Spleen (tissue), 13 donors: Measurements from ENCODE around the gene ELP2. TPM values are rescaled to one million over a fixed set of nuclear protein-coding genes. Genes with fewer than 3 reads are reported as not detected.
"Not testable (repeated sequence)": the region's sequence is repeated elsewhere in the genome, so short reads cannot be mapped to it uniquely, and the experiment has no call there.

Experiments used
- DNase-seq: peaks from one replicate; pipeline ENCODE4 v3.0.0-alpha.2; 2020
- H3K27ac ChIP-seq, 8 donors: fragments of 200-600 bp; sonication (generic) in 7 of 8; 1 replicate in 4 of 8; 2 replicates in 4 of 8; pipeline versions ENCODE4 v1.5.0 to v1.8.0; 2016 to 2021; ENCODE audit warnings: inconsistent platforms in 4 of 8, mild to moderate bottlenecking in 4 of 8, moderate library complexity in 1 of 8
- H3K27me3 ChIP-seq, 7 donors: fragments of 200-600 bp; sonication (generic) in 6 of 7; replicated peaks in 1 of 7; 1 replicate in 4 of 7; 2 replicates in 3 of 7; pipeline versions ENCODE4 v1.5.0 to v1.8.0; 2016 to 2021; ENCODE audit warnings: inconsistent platforms in 3 of 7, mild to moderate bottlenecking in 1 of 7
- H3K36me3 ChIP-seq, 6 donors: fragments of 200-600 bp; sonication (generic) in 5 of 6; 1 replicate in 4 of 6; 2 replicates in 2 of 6; pipeline versions ENCODE4 v1.5.0 to v1.8.0; 2016 to 2021; ENCODE audit warnings: inconsistent platforms in 2 of 6
- H3K4me1 ChIP-seq, 6 donors: fragments of 200-600 bp; sonication (generic) in 5 of 6; 1 replicate in 3 of 6; 2 replicates in 3 of 6; pipeline versions ENCODE4 v1.5.0 to v1.8.0; 2016 to 2021; ENCODE audit warnings: inconsistent platforms in 3 of 6
- H3K4me3 ChIP-seq, 8 donors: fragments of 200-600 bp; sonication (generic) in 7 of 8; 1 replicate in 4 of 8; 2 replicates in 4 of 8; pipeline versions ENCODE4 v1.5.0 to v1.8.0; 2016 to 2021; ENCODE audit warnings: inconsistent platforms in 4 of 8, mild to moderate bottlenecking in 4 of 8, moderate library complexity in 2 of 8
- H3K9me3 ChIP-seq, 8 donors: fragments of 200-600 bp; sonication (generic) in 7 of 8; 1 replicate in 4 of 8; 2 replicates in 4 of 8; pipeline versions ENCODE4 v1.5.0 to v1.8.0; 2016 to 2021; ENCODE audit warnings: inconsistent platforms in 4 of 8
- POLR2A ChIP-seq, 3 donors: fragments of 450-650 bp; IDR thresholded peaks; one replicate each; pipeline ENCODE4 v1.5.1; 2017; ENCODE audit warnings: antibody characterized with exemption in 3 of 3, mild to moderate bottlenecking in 1 of 3
- POLR2AphosphoS5 ChIP-seq, 3 donors: sonication (generic); formaldehyde crosslinking; IDR thresholded peaks; one replicate each; pipeline ENCODE4 v1.5.1; 2017; ENCODE audit warnings: antibody characterized with exemption in 3 of 3
- WGBS, 5 donors: extraction: QIAGEN DNeasy Blood & Tissue Kit in 3 of 5; methylation state at CpG; one replicate each; pipeline versions ENCODE4 v1.1.5 to v1.1.7; 2013 to 2018; 5-methylcytosine and 5-hydroxymethylcytosine counted together
- intact Hi-C: fragments of 100-400 bp; cut with DNase I; formaldehyde crosslinking; loops from one replicate; pipeline ENCODE4 v1.15.0; 2023; ENCODE audit warnings: low total_unique reads
- long read RNA-seq, 2 donors: transcript quantifications; one replicate each; lab custom pipeline, GENCODE V29; 2026
- polyA plus RNA-seq, 3 donors: library from polyadenylated mRNA; stranded (reverse); fragments of 200-250 nt; gene quantifications; one replicate each; pipeline ENCODE4 v1.2.1, GENCODE V29; 2013
- total RNA-seq, 7 donors: library from RNA; depleted of rRNA in 3 of 7; stranded (reverse); fragments of >200 nt in 3 of 7; fragmentation: NEBNext Ultra II Directional in 4 of 7; extraction: Animal tissue kit (Norgen Biotek cat#: 25700) in 4 of 7; gene quantifications; one replicate each; pipeline versions ENCODE4 v1.1.0 to v1.2.1, GENCODE V29; 2016 to 2021
- TF ChIP-seq, protein P1 (sequence below), 11 experiments: fragments of 200-600 bp in 7 of 11; fragments of 450-650 bp in 4 of 11; sonication (generic) in 4 of 11; IDR thresholded peaks in 8 of 11; conservative IDR thresholded peaks in 3 of 11; 1 replicate in 7 of 11; 2 replicates in 4 of 11; pipeline versions ENCODE4 v1.4.0 to v1.8.0; 2016 to 2021; ENCODE audit warnings: antibody characterized with exemption in 11 of 11, inconsistent platforms in 4 of 11, mild to moderate bottlenecking in 1 of 11
- donor health status: healthy with polysubstance abuse.
- donor health status: DM: no; HTN: no; CAD: no; lungs with moderate emphysema.
- donor health status: DM: no; HTN: no; CAD: no.
- donor health status: Bipolar disorder and iron deficiency.
- donor health status: healthy.
- donor health status: DM: no; HTN: no; CAD: no.
- donor health status: DM: yes; HTN: yes; CAD: no.

The ELP2 gene, protein sequence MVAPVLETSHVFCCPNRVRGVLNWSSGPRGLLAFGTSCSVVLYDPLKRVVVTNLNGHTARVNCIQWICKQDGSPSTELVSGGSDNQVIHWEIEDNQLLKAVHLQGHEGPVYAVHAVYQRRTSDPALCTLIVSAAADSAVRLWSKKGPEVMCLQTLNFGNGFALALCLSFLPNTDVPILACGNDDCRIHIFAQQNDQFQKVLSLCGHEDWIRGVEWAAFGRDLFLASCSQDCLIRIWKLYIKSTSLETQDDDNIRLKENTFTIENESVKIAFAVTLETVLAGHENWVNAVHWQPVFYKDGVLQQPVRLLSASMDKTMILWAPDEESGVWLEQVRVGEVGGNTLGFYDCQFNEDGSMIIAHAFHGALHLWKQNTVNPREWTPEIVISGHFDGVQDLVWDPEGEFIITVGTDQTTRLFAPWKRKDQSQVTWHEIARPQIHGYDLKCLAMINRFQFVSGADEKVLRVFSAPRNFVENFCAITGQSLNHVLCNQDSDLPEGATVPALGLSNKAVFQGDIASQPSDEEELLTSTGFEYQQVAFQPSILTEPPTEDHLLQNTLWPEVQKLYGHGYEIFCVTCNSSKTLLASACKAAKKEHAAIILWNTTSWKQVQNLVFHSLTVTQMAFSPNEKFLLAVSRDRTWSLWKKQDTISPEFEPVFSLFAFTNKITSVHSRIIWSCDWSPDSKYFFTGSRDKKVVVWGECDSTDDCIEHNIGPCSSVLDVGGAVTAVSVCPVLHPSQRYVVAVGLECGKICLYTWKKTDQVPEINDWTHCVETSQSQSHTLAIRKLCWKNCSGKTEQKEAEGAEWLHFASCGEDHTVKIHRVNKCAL
- total RNA-seq (10 to 100 TPM; 45.7 to 99.7 (median 79.0) TPM), polyA plus RNA-seq (10 to 100 TPM; 50.6 to 72.4 (median 57.0) TPM)
- long read RNA-seq, donor 1, full-length matches to known transcripts, result 11 of 11 reads
- long read RNA-seq, donor 1, partial matches to known transcripts, result 0 of 11 reads
- long read RNA-seq, donor 1, other reads (novel, unspliced or antisense), result 0 of 11 reads
- long read RNA-seq, donor 2, full-length matches to known transcripts, result 7 of 7 reads
- long read RNA-seq, donor 2, partial matches to known transcripts, result 0 of 7 reads
- long read RNA-seq, donor 2, other reads (novel, unspliced or antisense), result 0 of 7 reads

DNA sequence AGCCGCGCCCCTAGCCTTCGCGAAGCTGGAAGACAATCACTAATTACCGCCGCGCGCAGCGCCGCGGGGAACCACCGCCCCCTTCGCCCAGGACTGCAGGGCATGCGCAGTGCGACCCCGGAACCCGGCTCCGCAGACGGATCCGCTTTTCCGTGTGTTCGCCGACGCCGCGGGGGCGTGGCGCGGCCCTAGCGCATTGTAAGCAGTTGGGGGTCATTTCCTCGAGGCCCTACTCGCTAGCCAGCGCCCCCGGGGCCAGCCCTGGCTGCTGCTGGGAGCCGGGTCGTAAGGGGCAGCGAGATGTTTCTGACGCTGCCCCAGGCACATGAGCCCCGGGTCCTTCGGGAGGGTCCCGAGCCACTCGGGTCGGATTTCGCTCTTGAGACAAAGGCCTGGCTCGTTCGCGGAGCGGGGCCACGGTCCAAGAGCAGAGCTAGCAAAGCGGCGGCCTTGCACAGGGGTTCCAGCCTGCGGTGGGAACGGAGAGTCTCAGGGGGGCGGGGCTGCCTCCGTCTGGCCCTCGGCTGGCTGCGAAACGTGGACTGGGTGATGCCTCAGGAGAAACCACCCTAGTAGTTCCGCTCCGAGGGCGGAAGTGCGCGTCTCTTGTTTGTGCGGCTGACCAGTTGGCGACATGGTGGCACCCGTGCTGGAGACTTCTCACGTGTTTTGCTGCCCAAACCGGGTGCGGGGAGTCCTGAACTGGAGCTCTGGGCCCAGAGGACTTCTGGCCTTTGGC, at the start of gene ELP2, which contains the start of gene SLC39A6:
TSS of gene ELP2 (plus strand) at position 600 of the 739 bp plus-strand sequence. CDS start at position 635, 35 bp downstream.
TSS of gene SLC39A6 (minus strand) at position 41 of the 739 bp plus-strand sequence. CDS start 2,333 bp downstream, outside the sequence.
- Histone ChIP-seq H3K9me3 (no peaks in the 10 kb centered on the region), H3K27me3 (no peaks in the 10 kb centered on the region), H3K36me3 (peaks cover 0 to 28% (median under 1%) of the 10 kb centered on the region in 6 donors), H3K4me1 (peaks cover 31 to 68% (median 45%) of the 10 kb centered on the region in 6 donors), H3K4me3 (peak within 1 kb of the TSS; percentile 73 to 98 (median 90)), H3K27ac (peak within 1 kb of the TSS; percentile 98 to 100 (median 100))
- intact Hi-C loops, result no loop called here
- 0 to 2% (median 1%) methylated on average over 20 to 69 of the region's 69 CpGs for WGBS, 5 donors
- TF ChIP-seq POLR2AphosphoS5 (IDR thresholded peaks at IDR 0.05) (peak; percentile 86 to 91 (median 90)), POLR2A (IDR thresholded peaks at IDR 0.05) (peak; percentile 13 to 36 (median 33))
- TF ChIP-seq, protein P1, sequence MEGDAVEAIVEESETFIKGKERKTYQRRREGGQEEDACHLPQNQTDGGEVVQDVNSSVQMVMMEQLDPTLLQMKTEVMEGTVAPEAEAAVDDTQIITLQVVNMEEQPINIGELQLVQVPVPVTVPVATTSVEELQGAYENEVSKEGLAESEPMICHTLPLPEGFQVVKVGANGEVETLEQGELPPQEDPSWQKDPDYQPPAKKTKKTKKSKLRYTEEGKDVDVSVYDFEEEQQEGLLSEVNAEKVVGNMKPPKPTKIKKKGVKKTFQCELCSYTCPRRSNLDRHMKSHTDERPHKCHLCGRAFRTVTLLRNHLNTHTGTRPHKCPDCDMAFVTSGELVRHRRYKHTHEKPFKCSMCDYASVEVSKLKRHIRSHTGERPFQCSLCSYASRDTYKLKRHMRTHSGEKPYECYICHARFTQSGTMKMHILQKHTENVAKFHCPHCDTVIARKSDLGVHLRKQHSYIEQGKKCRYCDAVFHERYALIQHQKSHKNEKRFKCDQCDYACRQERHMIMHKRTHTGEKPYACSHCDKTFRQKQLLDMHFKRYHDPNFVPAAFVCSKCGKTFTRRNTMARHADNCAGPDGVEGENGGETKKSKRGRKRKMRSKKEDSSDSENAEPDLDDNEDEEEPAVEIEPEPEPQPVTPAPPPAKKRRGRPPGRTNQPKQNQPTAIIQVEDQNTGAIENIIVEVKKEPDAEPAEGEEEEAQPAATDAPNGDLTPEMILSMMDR (IDR thresholded peaks at IDR 0.05 in 8 of 11, conservative IDR thresholded peaks at IDR 0.05 in 3 of 11), result peak in 4 of 11 experiments; percentile 2 to 21 (median 13)
- DNase-seq, result peak; percentile 99

DNA sequence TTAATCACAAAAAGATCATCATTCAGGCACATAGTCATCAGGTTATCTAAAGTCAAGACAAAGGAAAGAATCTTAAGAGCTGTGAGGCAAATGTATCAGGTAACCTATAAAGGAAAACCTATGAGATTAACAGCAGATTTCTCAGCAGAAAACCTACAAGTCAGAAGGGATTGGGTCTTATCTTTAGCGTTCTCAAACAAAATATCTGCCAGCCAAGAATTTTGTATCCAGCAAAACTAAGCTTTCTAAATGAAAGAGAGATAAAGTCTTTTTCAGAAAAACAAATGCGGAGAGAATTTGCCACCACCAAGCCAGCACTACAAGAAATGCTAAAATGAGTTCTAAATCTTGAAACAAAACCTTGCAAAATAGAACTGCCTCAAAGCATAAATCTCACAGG, 48.6 kb upstream of the ELP2 start:
- WGBS, 5 donors, result 91 to 98% (median 95%) methylated on average over 2 of the region's 2 CpGs
- H3K4me3 ChIP-seq, H3K27ac ChIP-seq, H3K27me3 ChIP-seq, H3K36me3 ChIP-seq, intact Hi-C loops, DNase-seq: not testable (repeated sequence)
- Histone ChIP-seq H3K9me3 (peaks cover 0 to 33% (median 18%) of the 10 kb centered on the region in 8 donors), H3K4me1 (peaks cover 0 to 12% (median 0%) of the 10 kb centered on the region in 6 donors)

DNA sequence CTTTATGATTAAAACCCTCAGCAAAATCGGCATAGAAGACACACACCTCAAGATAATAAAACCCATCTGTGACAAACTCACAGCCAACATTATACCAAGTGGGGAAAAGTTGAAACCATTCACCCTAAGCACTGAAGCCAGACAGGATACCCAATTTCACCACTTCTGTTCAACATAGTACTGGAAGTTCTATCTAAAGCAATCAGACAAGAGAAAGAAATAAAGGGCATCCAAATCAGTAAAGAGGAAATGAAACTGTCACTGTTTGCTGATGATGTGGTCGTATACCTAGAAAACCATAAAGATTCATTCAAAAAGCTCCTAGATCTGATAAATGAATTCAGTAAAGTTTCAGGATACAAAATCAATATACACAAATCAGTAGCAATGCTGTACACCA, 46.0 kb upstream of the ELP2 start:
- Histone ChIP-seq H3K27me3 (no peaks in the 10 kb centered on the region), H3K4me3 (no peak overlapping the region), H3K4me1 (peaks cover 0 to 8% (median 0%) of the 10 kb centered on the region in 6 donors), H3K9me3 (peaks cover 0 to 33% (median 18%) of the 10 kb centered on the region in 8 donors), H3K27ac (no peak overlapping the region), H3K36me3 (no peaks in the 10 kb centered on the region)
- WGBS, 5 donors, result 56 to 64% (median 57%) methylated on average over 2 of the region's 2 CpGs
- TF ChIP-seq POLR2A (IDR thresholded peaks at IDR 0.05) (no peak), POLR2AphosphoS5 (IDR thresholded peaks at IDR 0.05) (no peak)
- TF ChIP-seq, protein P1 (IDR thresholded peaks at IDR 0.05 in 8 of 11, conservative IDR thresholded peaks at IDR 0.05 in 3 of 11), result no peak
- no peak for DNase-seq
- intact Hi-C loops, result no loop called here

DNA sequence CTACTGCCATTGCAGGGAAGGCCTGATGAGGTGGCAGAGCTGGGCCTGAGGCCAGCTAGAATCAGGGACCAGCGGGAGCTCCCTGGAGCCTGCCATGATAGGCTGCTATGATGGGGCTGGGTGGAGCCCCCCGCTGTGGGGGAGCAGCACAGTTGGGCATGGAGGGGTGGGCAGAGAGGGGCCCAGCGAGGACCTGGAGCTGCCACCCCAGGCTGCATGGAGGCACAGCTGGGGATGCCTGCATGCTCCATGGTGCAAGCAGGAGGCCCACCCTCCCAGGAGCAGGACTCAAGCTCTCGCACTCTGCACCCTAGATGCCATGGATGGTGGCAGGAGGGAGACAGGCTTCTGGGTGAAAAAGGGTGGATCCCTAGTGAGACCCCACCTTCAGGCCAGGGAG, 44.5 kb upstream of the ELP2 start:
- no peak overlapping the region for H3K4me3 ChIP-seq
- H3K9me3 ChIP-seq, result peaks cover 0 to 21% (median 15%) of the 10 kb centered on the region in 8 donors
- TF ChIP-seq, protein P1 (IDR thresholded peaks at IDR 0.05 in 8 of 11, conservative IDR thresholded peaks at IDR 0.05 in 3 of 11), result no peak
- TF ChIP-seq POLR2A (IDR thresholded peaks at IDR 0.05), result no peak
- no peak for TF ChIP-seq POLR2AphosphoS5 (IDR thresholded peaks at IDR 0.05)
- no peak overlapping the region for H3K27ac ChIP-seq
- no peaks in the 10 kb centered on the region for H3K36me3 ChIP-seq
- no peaks in the 10 kb centered on the region for H3K27me3 ChIP-seq
- intact Hi-C loops, result no loop called here
- peaks cover 0 to 8% (median 0%) of the 10 kb centered on the region in 6 donors for H3K4me1 ChIP-seq
- 67 to 95% (median 84%) methylated on average over 3 to 4 of the region's 4 CpGs for WGBS, 5 donors
- no peak for DNase-seq
